ENCODE data around the gene CDH4. TPM values are rescaled to one million over a fixed set of nuclear protein-coding genes. Genes with fewer than 3 reads are reported as not detected.

CDH4 gene
- total and polyA plus RNA-seq, 2 of the 4 experiments (the other 2 are of a cell fraction): 1.6 to 3.5 TPM

GRCh38 chr20:61422636-61423425, 170.8 kb downstream of the CDH4 start:
- Histone ChIP-seq H3K14ac (replicated peaks; ENCODE audit: low read depth, low read length) (no peak overlapping the region), H3K4ac (ENCODE audit: low read depth, low read length) (no peak overlapping the region), H3K18ac (ENCODE audit: low read depth, low read length) (no peak overlapping the region), H2BK120ac (ENCODE audit: low read depth, low read length) (no peak overlapping the region), H3K9me3 (ENCODE audit: control insufficient read depth, insufficient read depth, low read length) (peaks cover 8% of the 10 kb centered on the region), H3K9me1 (ENCODE audit: insufficient read depth, low read length) (no peaks in the 10 kb centered on the region), H4K20me1 (ENCODE audit: insufficient read depth, low read length) (no peaks in the 10 kb centered on the region), H3K27ac (ENCODE audit: insufficient read depth, low read length) (no peak overlapping the region), H3K79me1 (ENCODE audit: low read depth in 1 of 2, low read length in 2 of 2) (no peaks in the 10 kb centered on the region), H4K5ac (ENCODE audit: low read depth, low read length) (no peak overlapping the region), H3K56ac (ENCODE audit: extremely low read depth, insufficient read depth, low read length) (no peak overlapping the region), H3K27me3 (ENCODE audit: control insufficient read depth, insufficient read depth, low read length) (no peaks in the 10 kb centered on the region), H3K4me1 (ENCODE audit: control insufficient read depth, insufficient read depth, low read length) (no peaks in the 10 kb centered on the region), H2AK9ac (replicated peaks; ENCODE audit: low read depth, low read length, poor library complexity) (no peak overlapping the region), H2AFZ (replicated peaks; ENCODE audit: low read length, poor library complexity) (no peak overlapping the region), H3K4me3 (ENCODE audit: insufficient read depth, low read depth, low read length) (no peak overlapping the region), H4K91ac (ENCODE audit: insufficient read depth, low read depth, low read length) (no peak overlapping the region), H3K4me2 (ENCODE audit: low read depth, low read length) (no peak overlapping the region), H4K8ac (ENCODE audit: low read depth in 2 of 2, low read length in 2 of 2) (no peak overlapping the region), H2BK15ac (ENCODE audit: low read depth, low read length) (no peak overlapping the region), H3K23ac (ENCODE audit: low read depth, low read length) (no peak overlapping the region), H3K9ac (ENCODE audit: low read depth, low read length) (no peak overlapping the region), H2BK5ac (ENCODE audit: low read depth, low read length, poor library complexity, severe bottlenecking) (no peak overlapping the region), H2BK20ac (ENCODE audit: low read depth, low read length) (no peak overlapping the region), H2AK5ac (ENCODE audit: low read depth, low read length) (no peak overlapping the region), H3K36me3 (ENCODE audit: control insufficient read depth, insufficient read depth, low read length) (no peaks in the 10 kb centered on the region)
- TF ChIP-seq SMC3 (IDR thresholded peaks at IDR 0.05; ENCODE audit: low read depth, low read length) (no peak), CHD1 (IDR thresholded peaks at IDR 0.05; ENCODE audit: low read depth, low read length) (no peak), BHLHE40 (IDR thresholded peaks at IDR 0.05; ENCODE audit: low read depth, low read length) (no peak), RAD21 (IDR thresholded peaks at IDR 0.05; ENCODE audit: low read length) (no peak), NFE2L2 (IDR thresholded peaks at IDR 0.05; ENCODE audit: low read depth, low read length) (no peak), USF2 (IDR thresholded peaks at IDR 0.05; ENCODE audit: low read depth, low read length) (no peak), CEBPB (IDR thresholded peaks at IDR 0.05; ENCODE audit: low read depth, low read length) (no peak), CTCF (conservative IDR thresholded peaks at IDR 0.05; ENCODE audit: low read depth, low read length) (no peak), FOS (IDR thresholded peaks at IDR 0.05; ENCODE audit: low read depth, low read length) (no peak), RCOR1 (IDR thresholded peaks at IDR 0.05; ENCODE audit: insufficient replicate concordance, low read length) (no peak), MAZ (IDR thresholded peaks at IDR 0.05; ENCODE audit: borderline replicate concordance, low read depth, low read length) (no peak), POLR2A (IDR thresholded peaks at IDR 0.05; ENCODE audit: low read depth, low read length) (no peak), RFX5 (IDR thresholded peaks at IDR 0.05; ENCODE audit: low read depth, low read length) (no peak), MXI1 (IDR thresholded peaks at IDR 0.05; ENCODE audit: borderline replicate concordance, low read depth, low read length) (no peak), MAFK (IDR thresholded peaks at IDR 0.05; ENCODE audit: low read depth, low read length) (no peak), ELK1 (IDR thresholded peaks at IDR 0.05; ENCODE audit: borderline replicate concordance, low read depth, low read length) (no peak)
- POLR2A ChIA-PET (ENCODE audit: unreplicated experiment): no interaction called here
- intact Hi-C loops (cut with micrococcal nuclease): no loop called here
- DNase-seq (no peak), ATAC-seq (ENCODE audit: low read depth) (no peak)
- WGBS, 2 experiments (ENCODE audit: extremely low coverage in 2 of 2, insufficient read length in 1 of 2): 51% methylated on average over 6 of the region's 13 CpGs; no CpG with 5 or more reads in 1 of the 2 experiments
- no TSS peak for BruUV-seq (replicated peaks)
- in situ Hi-C loops (cut with MboI; ENCODE audit: low sequenced_read_pairs): no loop called here
- dilution Hi-C loops (cut with HindIII; ENCODE audit: low sequenced_read_pairs, unreplicated experiment): no loop called here
- CTCF ChIA-PET: no interaction called here

Measured in IMR-90 (cell line).